ENCODE measurements around the gene SYCE3. TPM values are rescaled to one million over a fixed set of nuclear protein-coding genes. Genes with fewer than 3 reads are reported as not detected.

The SYCE3 gene
- total and polyA plus RNA-seq, 5 donors, result not detected

GRCh38 chr22:50527921-50528681 lies 34.6 kb downstream of the SYCE3 start:
- H3K4me1 ChIP-seq (ENCODE audit: control insufficient read depth, insufficient read depth, low read length), result no peaks in the 10 kb centered on the region
- H3K27ac ChIP-seq (ENCODE audit: low read length), result no peak overlapping the region
- DNase-seq (peak in 2 of 3 donors; percentile 57 to 59), ATAC-seq (no peak)
- no peak overlapping the region for H3K4me3 ChIP-seq (ENCODE audit: low read length)
- no peaks in the 10 kb centered on the region for H3K27me3 ChIP-seq (ENCODE audit: control insufficient read depth, insufficient read depth)
- 90% methylated on average over 18 of the region's 18 CpGs for WGBS
- intact Hi-C loops (cut with DNase I), result no loop called here
- H3K9me3 ChIP-seq (ENCODE audit: control insufficient read depth, low read length), result no peaks in the 10 kb centered on the region

- 45% methylated on average over 29 of the region's 29 CpGs for WGBS
- no peaks in the 10 kb centered on the region for H3K4me1 ChIP-seq (ENCODE audit: control insufficient read depth, insufficient read depth, low read length)
Observed at GRCh38 chr22:50526834-50527801, 35.6 kb downstream of the SYCE3 start.

GRCh38 chr22:50526108-50526833 lies 36.4 kb downstream of the SYCE3 start:
- H3K27ac ChIP-seq (ENCODE audit: low read length), result peak overlapping the region; percentile 84
- DNase-seq, result peak; percentile 85 to 95 (median 93)
- intact Hi-C loops (cut with DNase I), result no loop called here
- no peaks in the 10 kb centered on the region for H3K27me3 ChIP-seq (ENCODE audit: control insufficient read depth, insufficient read depth)
- no peaks in the 10 kb centered on the region for H3K9me3 ChIP-seq (ENCODE audit: control insufficient read depth, low read length)
- ATAC-seq, result peak; percentile 20 to 27
- under 1% methylated on average over 77 of the region's 77 CpGs for WGBS
- no peaks in the 10 kb centered on the region for H3K4me1 ChIP-seq (ENCODE audit: control insufficient read depth, insufficient read depth, low read length)
- H3K4me3 ChIP-seq (ENCODE audit: low read length), result peak overlapping the region; percentile 64

More at GRCh38 chr22:50526834-50527801, 35.6 kb downstream of the SYCE3 start:
- intact Hi-C loops (cut with DNase I), result no loop called here
- peak overlapping the region; percentile 84 for H3K27ac ChIP-seq (ENCODE audit: low read length)
- peak; percentile 3 to 5 for ATAC-seq
- peak; percentile 76 to 87 (median 86) for DNase-seq
- H3K4me3 ChIP-seq (ENCODE audit: low read length), result peak overlapping the region; percentile 64
- H3K9me3 ChIP-seq (ENCODE audit: control insufficient read depth, low read length), result no peaks in the 10 kb centered on the region
- no peaks in the 10 kb centered on the region for H3K27me3 ChIP-seq (ENCODE audit: control insufficient read depth, insufficient read depth)

- Histone ChIP-seq H3K27ac (ENCODE audit: low read length) (peak overlapping the region; percentile 84), H3K4me1 (ENCODE audit: control insufficient read depth, insufficient read depth, low read length) (no peaks in the 10 kb centered on the region), H3K4me3 (ENCODE audit: low read length) (peak overlapping the region; percentile 64), H3K9me3 (ENCODE audit: control insufficient read depth, low read length) (no peaks in the 10 kb centered on the region), H3K27me3 (ENCODE audit: control insufficient read depth, insufficient read depth) (no peaks in the 10 kb centered on the region)
- DNase-seq (no peak), ATAC-seq (peak; percentile 8 to 23)
- WGBS, result under 1% methylated on average over 33 of the region's 33 CpGs
- intact Hi-C loops (cut with DNase I), result no loop called here
Observed at GRCh38 chr22:50525858-50526107, 36.9 kb downstream of the SYCE3 start.

- WGBS, result under 1% methylated on average over 84 of the region's 84 CpGs
- Histone ChIP-seq H3K9me3 (ENCODE audit: control insufficient read depth, low read length) (no peaks in the 10 kb centered on the region), H3K4me3 (ENCODE audit: low read length) (peak within 1 kb of the TSS; percentile 64), H3K27ac (ENCODE audit: low read length) (peak within 1 kb of the TSS; percentile 84), H3K4me1 (ENCODE audit: control insufficient read depth, insufficient read depth, low read length) (no peaks in the 10 kb centered on the region), H3K27me3 (ENCODE audit: control insufficient read depth, insufficient read depth) (no peaks in the 10 kb centered on the region)
- intact Hi-C loops (cut with DNase I), result no loop called here
- ATAC-seq (peak; percentile 71 to 74), DNase-seq (peak; percentile 97 to 99 (median 99))
Observed at GRCh38 chr22:50525104-50525857, 37.4 kb downstream of the SYCE3 start, which contains the start of gene SCO2. SCO2 (minus strand) TSS chr22:50525598; CDS start chr22:50524411, 1,187 bp downstream.

- peak overlapping the region; percentile 78 for H3K27ac ChIP-seq (ENCODE audit: low read length)
- ATAC-seq (peak in 1 of 2 donors; percentile 6), DNase-seq (no peak)
- no peaks in the 10 kb centered on the region for H3K9me3 ChIP-seq (ENCODE audit: control insufficient read depth, low read length)
- WGBS, result 7% methylated on average over 19 of the region's 19 CpGs
- no peaks in the 10 kb centered on the region for H3K27me3 ChIP-seq (ENCODE audit: control insufficient read depth, insufficient read depth)
- H3K4me1 ChIP-seq (ENCODE audit: control insufficient read depth, insufficient read depth, low read length), result no peaks in the 10 kb centered on the region
- H3K4me3 ChIP-seq (ENCODE audit: low read length), result peak overlapping the region; percentile 59
- intact Hi-C loops (cut with DNase I), result no loop called here
Observed at GRCh38 chr22:50524676-50525103, 38.0 kb downstream of the SYCE3 start.

- intact Hi-C loops (cut with DNase I), result no loop called here
- no peak overlapping the region for H3K4me3 ChIP-seq (ENCODE audit: low read length)
- H3K4me1 ChIP-seq (ENCODE audit: control insufficient read depth, insufficient read depth, low read length), result no peaks in the 10 kb centered on the region
- no peak overlapping the region for H3K27ac ChIP-seq (ENCODE audit: low read length)
- DNase-seq (peak in 2 of 3 donors; percentile 59 to 68), ATAC-seq (no peak)
- H3K9me3 ChIP-seq (ENCODE audit: control insufficient read depth, low read length), result no peaks in the 10 kb centered on the region
- no peaks in the 10 kb centered on the region for H3K27me3 ChIP-seq (ENCODE audit: control insufficient read depth, insufficient read depth)
- 82% methylated on average over 25 of the region's 25 CpGs for whole genome bisulfite sequencing
Observed at GRCh38 chr22:50523806-50524675, 38.7 kb downstream of the SYCE3 start.

- H3K27ac ChIP-seq (ENCODE audit: low read length), result no peak overlapping the region
- H3K4me3 ChIP-seq (ENCODE audit: low read length), result no peak overlapping the region
- intact Hi-C loops (cut with DNase I), result no loop called here
- no peaks in the 10 kb centered on the region for H3K27me3 ChIP-seq (ENCODE audit: control insufficient read depth, insufficient read depth)
- H3K9me3 ChIP-seq (ENCODE audit: control insufficient read depth, low read length), result no peaks in the 10 kb centered on the region
- no peak for ATAC-seq
- WGBS, result 91% methylated on average over 16 of the region's 16 CpGs
- peak in 1 of 3 donors; percentile 56 for DNase-seq
- no peaks in the 10 kb centered on the region for H3K4me1 ChIP-seq (ENCODE audit: control insufficient read depth, insufficient read depth, low read length)
Observed at GRCh38 chr22:50523458-50523805, 39.3 kb downstream of the SYCE3 start.

- DNase-seq, result peak in 2 of 3 donors; percentile 48 to 56
Observed at GRCh38 chr22:50522806-50523438, 39.8 kb downstream of the SYCE3 start.

More at GRCh38 chr22:50522806-50523438, 39.8 kb downstream of the SYCE3 start:
- no peaks in the 10 kb centered on the region for H3K27me3 ChIP-seq (ENCODE audit: control insufficient read depth, insufficient read depth)
- H3K27ac ChIP-seq (ENCODE audit: low read length), result no peak overlapping the region
- WGBS, result 86% methylated on average over 22 of the region's 22 CpGs
- ATAC-seq, result no peak
- no peak overlapping the region for H3K4me3 ChIP-seq (ENCODE audit: low read length)
- intact Hi-C loops (cut with DNase I), result no loop called here
- H3K4me1 ChIP-seq (ENCODE audit: control insufficient read depth, insufficient read depth, low read length), result no peaks in the 10 kb centered on the region
- H3K9me3 ChIP-seq (ENCODE audit: control insufficient read depth, low read length), result no peaks in the 10 kb centered on the region

Data from right cardiac atrium (tissue), 5 donors.